Measurements from ENCODE around the gene TMEM33.

Gene TMEM33

DNA sequence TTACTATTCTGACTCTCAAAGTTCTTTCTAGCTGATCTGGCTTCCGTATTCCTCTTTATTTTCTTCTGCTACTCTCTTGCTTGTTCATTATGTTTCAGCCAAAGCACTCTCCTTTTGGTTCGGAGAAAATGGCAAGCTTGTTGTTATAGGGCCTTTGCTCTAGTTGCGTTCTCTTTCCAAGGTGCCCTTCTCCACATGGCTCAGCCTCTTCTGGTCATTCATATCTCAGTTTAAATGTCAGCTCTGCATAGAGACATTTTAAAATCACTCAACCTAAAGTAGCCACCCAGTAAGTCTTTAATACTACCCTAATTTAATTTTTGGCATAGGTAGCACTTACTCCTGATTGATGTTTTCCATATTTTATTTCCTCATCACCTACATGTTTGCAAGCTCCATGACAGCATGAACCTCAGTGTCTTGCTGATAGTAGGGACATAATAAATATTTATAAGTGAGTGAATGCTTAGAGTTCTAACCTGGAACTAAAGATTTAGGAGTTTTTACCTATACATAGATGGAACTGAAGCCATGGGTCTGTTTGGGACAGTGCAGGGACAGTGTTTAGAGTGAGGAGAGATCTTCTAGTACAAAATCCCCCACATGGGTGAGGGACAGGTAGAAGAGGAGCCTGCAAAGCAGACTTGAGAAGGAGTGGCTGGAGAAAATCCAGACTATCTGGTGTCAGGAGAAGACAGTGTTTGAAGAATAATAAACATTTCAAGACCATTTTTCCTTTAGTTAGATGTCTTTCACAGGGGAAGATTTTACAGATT lies 73.0 kb downstream of the TMEM33 start:
- no peak for DNase-seq

Data from NCI-H2171 (cell line).